ENCODE results near the gene CASP9. TPM values are rescaled to one million over a fixed set of nuclear protein-coding genes. Genes with fewer than 3 reads are reported as not detected.
A peak's percentile ranks its signal among the peaks of the same experiment; 100 is the strongest.
"Not testable (repeated sequence)": the region's sequence is repeated elsewhere in the genome, so short reads cannot be mapped to it uniquely, and the experiment has no call there.

CASP9 gene
- total and polyA plus RNA-seq, 10 of the 15 experiments (the other 5 are each of a cell fraction or from before 2014, with no cell fraction given) = 2.7 to 14.6 (median 7.6) TPM

GRCh38 chr1:15492596-15492995, 31.4 kb downstream of the CASP9 start (continued):
- TF ChIP-seq MLLT1 (IDR thresholded peaks at IDR 0.05) (no peak), NBN (IDR thresholded peaks at IDR 0.05) (no peak), ZNF207 (IDR thresholded peaks at IDR 0.05; ENCODE audit: borderline replicate concordance) (no peak)

DNA sequence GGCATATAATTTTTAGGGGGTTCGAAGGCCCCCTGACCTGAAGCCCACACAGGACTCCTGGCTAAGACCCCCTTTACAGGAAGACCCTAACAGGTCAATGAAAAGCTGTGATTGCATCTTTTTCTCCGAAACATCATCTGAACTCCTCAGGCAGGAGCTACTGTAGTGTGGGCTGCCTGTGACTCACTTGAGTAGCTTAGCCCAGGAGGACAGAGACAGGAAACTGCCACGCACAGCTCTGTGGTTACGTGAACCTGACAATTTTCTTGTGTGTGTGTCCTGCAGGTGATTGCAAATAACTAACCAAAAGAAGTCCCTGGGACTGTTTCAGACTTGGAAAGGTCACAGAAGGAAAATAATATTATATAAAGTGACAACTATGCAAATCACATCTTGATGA, 33.0 kb downstream of the CASP9 start:
- RAD21 ChIA-PET (ENCODE audit: unreplicated experiment); ATAC-seq; H3K27ac ChIP-seq (ENCODE audit: control insufficient read depth, insufficient read depth); DNase-seq (ENCODE audit: low read depth, low spot score); CTCF ChIA-PET; H4K20me1 ChIP-seq (ENCODE audit: control insufficient read depth, insufficient read depth); H3K9ac ChIP-seq (ENCODE audit: control insufficient read depth, insufficient read depth, low read length); H3K27me3 ChIP-seq (replicated peaks in 1 of 2; ENCODE audit: control insufficient read depth in 2 of 2, insufficient read depth in 2 of 2, low read length in 1 of 2); SMC1A ChIA-PET (ENCODE audit: uncharacterized antibody, unreplicated experiment); BruUV-seq (replicated peaks); intact Hi-C loops (cut with micrococcal nuclease; ENCODE audit: unreplicated experiment); H3K4me2 ChIP-seq (ENCODE audit: control insufficient read depth, insufficient read depth); H3K36me3 ChIP-seq (ENCODE audit: control insufficient read depth in 2 of 2, insufficient read depth in 2 of 2, low read length in 1 of 2); H3K4me1 ChIP-seq (ENCODE audit: control insufficient read depth, insufficient read depth, low read length); H3K4me3 ChIP-seq; H2AFZ ChIP-seq (ENCODE audit: control insufficient read depth, low read depth, low read length); POLR2A ChIA-PET; FAIRE-seq; H3K9me3 ChIP-seq (replicated peaks; ENCODE audit: control insufficient read depth, insufficient read depth, low read length); in situ Hi-C loops (cut with MboI); H3K79me2 ChIP-seq (ENCODE audit: control insufficient read depth, insufficient read depth, low read length): not testable (repeated sequence)
- 68% methylated on average over 4 of the region's 4 CpGs for WGBS (ENCODE audit: insufficient coverage, insufficient replicate concordance, low lambda C conversion rate, missing lambda C conversion rate)
- 0 out of 2 replicates have a peak, but pooled peaks have one; percentile 7 for TF ChIP-seq RUNX3 (IDR thresholded peaks at IDR 0.05; ENCODE audit: low read length)

Measured in GM12878 (cell line).